Measurements from ENCODE around the gene DDX42.

The DDX42 gene

GRCh38 chr17:63845509-63845908 is 71.5 kb downstream of the DDX42 start:
- DNase-seq = no peak
- H3K36me3 ChIP-seq (replicated peaks; ENCODE audit: insufficient read depth, low read length) = no peaks in the 10 kb centered on the region

GRCh38 chr17:63847525-63848249 is 73.7 kb downstream of the DDX42 start:
- H3K4me3 ChIP-seq (ENCODE audit: low read length) = no peak overlapping the region
- no peaks in the 10 kb centered on the region for H3K36me3 ChIP-seq (replicated peaks; ENCODE audit: insufficient read depth, low read length)
- peaks cover 15% of the 10 kb centered on the region for H3F3A ChIP-seq (ENCODE audit: insufficient read depth, low read length)
- no peaks in the 10 kb centered on the region for H3K27me3 ChIP-seq (replicated peaks; ENCODE audit: insufficient read depth, low read length)
- DNase-seq = peak; percentile 3
- no peaks in the 10 kb centered on the region for H3K9me3 ChIP-seq (replicated peaks; ENCODE audit: insufficient read depth, low read length)
- H2AFZ ChIP-seq (ENCODE audit: low read length) = no peak overlapping the region
- no peak for TF ChIP-seq EZH2 (optimal IDR thresholded peaks at IDR 0.05; ENCODE audit: low read depth, low read length)
- TF ChIP-seq EZH2phosphoT487 (IDR thresholded peaks at IDR 0.05; ENCODE audit: low read length) = no peak
- no peak for TF ChIP-seq CTCF (IDR thresholded peaks at IDR 0.05; ENCODE audit: low read length)
- no peak overlapping the region for H3K9ac ChIP-seq (ENCODE audit: low read length)
- H3K9me2 ChIP-seq (replicated peaks; ENCODE audit: insufficient read depth, low read length) = no peaks in the 10 kb centered on the region
- no peak overlapping the region for H3K4me2 ChIP-seq (ENCODE audit: low read depth, low read length)
- H4K20me1 ChIP-seq (ENCODE audit: insufficient read depth, low read length) = no peaks in the 10 kb centered on the region
- H3K27ac ChIP-seq (ENCODE audit: low read length) = no peak overlapping the region
- H3K79me2 ChIP-seq (ENCODE audit: low read length) = no peaks in the 10 kb centered on the region
- H3K4me1 ChIP-seq (ENCODE audit: low read length) = peaks cover 3% of the 10 kb centered on the region; the same call in 1 of the 2 replicates

More at GRCh38 chr17:63845509-63845908, 71.5 kb downstream of the DDX42 start:
- peaks cover 13% of the 10 kb centered on the region for H3K4me1 ChIP-seq (ENCODE audit: low read length)
- no peaks in the 10 kb centered on the region for H3K9me2 ChIP-seq (replicated peaks; ENCODE audit: insufficient read depth, low read length)
- TF ChIP-seq EZH2phosphoT487 (IDR thresholded peaks at IDR 0.05; ENCODE audit: low read length) = no peak
- TF ChIP-seq CTCF (IDR thresholded peaks at IDR 0.05; ENCODE audit: low read length) = no peak
- no peak for TF ChIP-seq EZH2 (optimal IDR thresholded peaks at IDR 0.05; ENCODE audit: low read depth, low read length)
- H3K27ac ChIP-seq (ENCODE audit: low read length) = no peak overlapping the region
- no peak overlapping the region for H3K4me3 ChIP-seq (ENCODE audit: low read length)
- no peaks in the 10 kb centered on the region for H3K27me3 ChIP-seq (replicated peaks; ENCODE audit: insufficient read depth, low read length)
- H3F3A ChIP-seq (ENCODE audit: insufficient read depth, low read length) = peaks cover 15% of the 10 kb centered on the region
- H4K20me1 ChIP-seq (ENCODE audit: insufficient read depth, low read length) = no peaks in the 10 kb centered on the region; the same call in 1 of the 2 replicates
- no peak overlapping the region for H2AFZ ChIP-seq (ENCODE audit: low read length)
- H3K79me2 ChIP-seq (ENCODE audit: low read length) = peaks cover 18% of the 10 kb centered on the region
- H3K9ac ChIP-seq (ENCODE audit: low read length) = no peak overlapping the region
- H3K4me2 ChIP-seq (ENCODE audit: low read depth, low read length) = no peak overlapping the region
- H3K9me3 ChIP-seq (replicated peaks; ENCODE audit: insufficient read depth, low read length) = no peaks in the 10 kb centered on the region

- Histone ChIP-seq H3K4me2 (ENCODE audit: low read depth, low read length) (no peak overlapping the region), H3K36me3 (replicated peaks; ENCODE audit: insufficient read depth, low read length) (no peaks in the 10 kb centered on the region), H3K9ac (ENCODE audit: low read length) (no peak overlapping the region), H3K27me3 (replicated peaks; ENCODE audit: insufficient read depth, low read length) (no peaks in the 10 kb centered on the region), H3K79me2 (ENCODE audit: low read length) (no peaks in the 10 kb centered on the region), H3K9me2 (replicated peaks; ENCODE audit: insufficient read depth, low read length) (no peaks in the 10 kb centered on the region), H3K4me1 (ENCODE audit: low read length) (peaks cover 3% of the 10 kb centered on the region; the same call in 1 of the 2 replicates), H2AFZ (ENCODE audit: low read length) (peak overlapping the region; percentile 58; the same call in 1 of the 2 replicates), H4K20me1 (ENCODE audit: insufficient read depth, low read length) (no peaks in the 10 kb centered on the region), H3K27ac (ENCODE audit: low read length) (no peak overlapping the region), H3K4me3 (ENCODE audit: low read length) (no peak overlapping the region), H3K9me3 (replicated peaks; ENCODE audit: insufficient read depth, low read length) (no peaks in the 10 kb centered on the region), H3F3A (ENCODE audit: insufficient read depth, low read length) (peaks cover 5% of the 10 kb centered on the region)
- DNase-seq = peak; percentile 40
- TF ChIP-seq CTCF (IDR thresholded peaks at IDR 0.05; ENCODE audit: low read length) = peak; percentile 24
- no peak for TF ChIP-seq EZH2 (optimal IDR thresholded peaks at IDR 0.05; ENCODE audit: low read depth, low read length)
Measured at GRCh38 chr17:63848834-63849689, 75.1 kb downstream of the DDX42 start.

All from MM.1S (cell line).